GM21423 (cell line): ENCODE data around the gene SRGAP3.
"Not testable (repeated sequence)": the region's sequence is repeated elsewhere in the genome, so short reads cannot be mapped to it uniquely, and the experiment has no call there.

ENCODE experiments used
- ATAC-seq: cut with Tn5 transposase; IDR thresholded peaks from one replicate; pipeline ENCODE4 v1.9.1; 2021; ENCODE audit warnings: mild to moderate bottlenecking, moderate library complexity; ENCODE audit not compliant: unreplicated experiment

Gene SRGAP3

GRCh38 chr3:9098716-9099675 is 150.4 kb downstream of the SRGAP3 start:
- ATAC-seq: no peak

DNA sequence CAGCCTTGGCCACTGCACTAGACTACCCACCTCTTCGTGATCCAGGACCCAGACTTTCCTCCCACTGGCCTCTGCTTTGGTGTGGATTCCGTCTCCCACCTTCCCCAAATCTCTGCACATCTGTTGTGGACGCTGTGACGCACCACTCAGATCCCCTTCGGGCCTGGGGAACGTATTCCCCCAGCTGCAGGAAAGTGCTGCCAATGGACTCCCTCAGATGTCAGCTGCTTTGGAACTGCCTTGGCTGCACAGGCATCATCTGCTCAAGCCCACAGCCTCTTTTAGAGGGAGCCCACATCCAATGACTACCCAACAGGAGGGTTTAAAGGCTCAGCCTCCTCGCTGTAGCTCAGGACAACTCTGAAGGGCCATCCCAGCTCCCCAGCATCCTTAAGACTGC is 152.0 kb downstream of the SRGAP3 start:
- ATAC-seq: no peak

DNA sequence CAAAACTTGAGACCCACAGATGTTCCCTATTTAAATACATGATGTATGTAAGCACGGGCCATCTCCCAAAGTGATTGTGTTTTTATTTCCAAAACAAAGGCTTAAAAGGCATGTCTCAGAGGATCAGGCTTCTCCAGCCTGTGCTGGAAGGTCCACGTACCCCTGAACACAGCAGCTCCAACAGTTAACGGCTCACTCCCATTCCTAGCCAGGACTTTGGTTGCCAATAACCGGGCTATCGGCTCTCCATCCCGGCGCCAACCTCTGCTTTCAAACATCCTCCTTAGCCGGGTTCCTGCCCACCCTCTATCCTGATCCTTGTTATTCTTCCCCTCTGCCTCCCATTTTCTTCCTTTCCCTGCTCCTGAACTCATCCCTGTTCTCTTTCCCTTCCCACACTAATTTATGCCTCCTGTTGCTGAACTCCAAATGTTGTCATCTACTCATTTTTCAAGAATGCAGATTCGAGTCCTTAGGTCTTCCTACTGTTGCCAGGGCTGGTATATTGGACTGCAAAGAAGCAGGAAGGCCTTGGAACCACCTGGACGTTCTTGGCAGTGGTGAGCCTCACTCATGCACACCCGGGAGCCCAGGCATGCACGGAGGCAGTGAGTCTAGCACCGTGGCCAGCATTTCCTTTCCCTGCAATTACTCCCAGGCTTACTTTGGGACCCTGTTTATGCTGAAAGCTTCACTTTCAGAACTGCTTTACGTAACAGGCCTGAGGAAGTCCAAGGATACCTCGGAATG is 157.8 kb downstream of the SRGAP3 start:
- ATAC-seq: no peak

GRCh38 chr3:9088441-9089353 is 160.7 kb downstream of the SRGAP3 start:
- no peak for ATAC-seq

DNA sequence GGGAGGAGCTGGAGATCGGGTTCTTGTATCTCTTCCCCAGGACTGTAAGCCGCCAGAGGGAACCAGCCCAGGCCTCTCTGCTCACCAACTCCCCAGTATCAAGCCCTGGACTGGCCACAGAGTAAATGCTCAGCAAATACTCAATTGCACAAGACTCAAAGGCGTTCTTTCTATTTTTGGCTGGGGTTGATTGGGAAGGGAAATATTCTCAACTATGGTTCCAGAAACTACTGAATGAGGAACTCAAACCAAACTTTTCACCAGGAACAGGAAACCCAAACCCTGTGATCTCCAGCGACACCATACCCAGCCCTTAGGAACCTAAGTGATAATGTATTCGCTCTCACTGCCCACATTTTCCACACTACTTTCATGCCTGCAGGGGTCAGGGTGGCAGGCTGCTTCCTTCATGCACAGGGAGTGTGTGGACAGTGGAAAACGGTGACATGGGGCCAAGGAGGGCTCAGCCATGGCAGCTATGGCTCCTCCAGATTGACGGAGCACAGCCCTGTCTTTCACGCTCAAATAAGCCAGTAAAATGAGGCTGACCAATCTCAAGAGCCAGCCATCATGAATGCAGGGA is 161.5 kb downstream of the SRGAP3 start:
- no peak for ATAC-seq

DNA sequence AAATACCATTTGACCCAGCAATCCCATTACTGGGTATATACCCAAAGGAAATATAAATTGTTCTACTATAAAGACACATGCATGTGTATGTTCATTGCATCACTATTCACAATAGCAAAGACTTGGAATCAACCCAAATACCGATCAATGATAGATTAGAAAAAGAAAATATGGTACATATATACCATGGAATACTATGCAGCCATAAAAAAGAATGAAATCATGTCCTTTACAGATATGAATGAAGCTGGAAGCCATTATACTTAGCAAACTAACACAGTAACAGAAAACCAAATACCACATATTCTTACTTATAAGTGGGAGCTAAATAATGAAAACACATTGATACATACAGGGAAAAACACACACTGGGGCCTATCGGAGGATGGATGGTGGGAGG is 164.0 kb downstream of the SRGAP3 start:
- not testable (repeated sequence) for ATAC-seq

DNA sequence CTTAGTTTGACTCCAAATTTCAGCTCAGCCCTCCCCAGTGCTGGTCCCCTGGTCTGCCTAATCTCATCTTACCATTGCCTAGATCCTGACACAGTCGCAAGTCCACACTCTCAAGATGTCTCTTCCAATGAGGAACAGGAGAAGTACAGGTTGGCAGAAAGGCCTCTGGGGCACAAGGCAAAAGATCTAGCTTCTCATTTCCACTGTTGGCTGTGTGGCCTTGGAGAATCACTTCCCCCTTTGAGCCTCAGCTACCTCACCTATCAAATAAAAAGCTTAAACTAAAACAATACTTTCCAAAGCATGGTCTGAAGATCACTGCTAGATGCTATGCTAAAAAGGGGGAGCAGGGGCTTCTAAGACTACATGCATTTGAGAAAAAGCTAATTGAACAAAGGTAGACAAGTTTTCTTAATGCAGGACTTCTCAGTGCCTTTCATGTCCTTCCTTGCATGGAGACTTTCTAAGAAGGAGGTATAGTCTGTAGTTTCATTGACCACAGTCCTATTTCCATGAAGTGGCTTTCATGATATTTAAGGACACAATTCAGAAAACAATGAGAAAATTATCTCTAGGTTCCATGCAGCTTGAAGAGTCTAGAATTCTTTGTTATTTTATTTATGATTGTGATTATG is 168.1 kb downstream of the SRGAP3 start:
- ATAC-seq: no peak

- ATAC-seq: no peak
Observed at GRCh38 chr3:9080163-9080562, 169.3 kb downstream of the SRGAP3 start.

GRCh38 chr3:9079676-9080075 is 169.8 kb downstream of the SRGAP3 start:
- no peak for ATAC-seq

- ATAC-seq: no peak
Observed at GRCh38 chr3:9078561-9079240, 170.7 kb downstream of the SRGAP3 start.

DNA sequence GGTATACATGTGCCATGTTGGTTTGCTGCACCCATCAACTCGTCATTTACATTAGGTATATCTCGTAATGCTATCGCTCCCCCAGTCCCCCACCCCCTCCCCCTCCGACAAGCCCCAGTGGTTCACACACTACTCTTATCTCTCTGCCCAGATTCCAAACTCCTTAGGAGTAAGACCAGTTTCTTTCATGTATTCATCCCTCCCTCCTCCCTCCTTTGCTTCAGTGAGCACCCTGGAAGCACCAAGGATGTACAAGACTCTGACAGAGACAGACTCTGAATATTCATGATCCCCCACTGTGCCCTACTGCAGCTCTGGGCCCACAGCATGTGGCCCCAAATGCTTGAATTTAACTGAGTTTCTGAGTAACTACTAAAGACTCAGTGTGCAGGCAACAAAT is 172.4 kb downstream of the SRGAP3 start:
- no peak for ATAC-seq

DNA sequence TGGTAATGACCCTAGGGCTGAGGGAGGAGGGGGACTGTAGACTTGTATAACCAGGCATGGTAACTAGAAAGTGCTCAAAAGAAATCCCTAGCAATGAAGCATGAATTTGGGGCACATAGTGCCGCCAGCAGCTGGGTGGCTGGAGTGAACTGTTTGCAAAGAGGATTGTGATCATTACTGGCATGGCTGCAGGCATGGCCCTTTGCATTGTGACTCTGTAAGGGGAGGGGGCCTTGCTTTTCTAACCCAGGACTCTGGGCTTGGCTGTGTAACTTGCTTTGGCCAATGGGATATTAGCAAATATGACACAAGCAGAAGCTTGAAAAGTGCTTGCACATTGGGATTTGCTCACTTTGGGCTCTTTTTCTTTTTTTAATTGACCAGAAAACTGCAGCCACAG is 173.7 kb downstream of the SRGAP3 start:
- no peak for ATAC-seq

DNA sequence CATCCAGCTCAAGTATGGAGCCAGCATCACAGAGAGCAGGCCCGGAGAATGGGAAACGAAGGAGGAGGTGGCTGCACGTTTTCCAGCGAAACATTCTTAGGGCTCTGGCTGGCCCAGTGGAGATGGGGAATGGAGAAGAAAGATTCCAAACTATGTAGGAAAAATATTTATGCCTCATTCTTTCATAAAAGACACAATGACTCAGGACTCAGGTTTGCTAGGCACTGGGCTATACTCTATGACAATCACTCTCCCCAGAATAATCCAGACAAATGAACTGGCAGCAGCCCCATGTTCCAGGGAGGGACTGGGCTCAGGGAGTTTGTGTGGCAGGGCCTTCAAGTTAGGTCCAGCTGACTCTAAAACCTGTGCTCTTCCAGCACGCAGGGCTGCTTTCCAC is 175.4 kb downstream of the SRGAP3 start:
- ATAC-seq: no peak

- no peak for ATAC-seq
Observed at GRCh38 chr3:9072667-9073009, 176.8 kb downstream of the SRGAP3 start.

DNA sequence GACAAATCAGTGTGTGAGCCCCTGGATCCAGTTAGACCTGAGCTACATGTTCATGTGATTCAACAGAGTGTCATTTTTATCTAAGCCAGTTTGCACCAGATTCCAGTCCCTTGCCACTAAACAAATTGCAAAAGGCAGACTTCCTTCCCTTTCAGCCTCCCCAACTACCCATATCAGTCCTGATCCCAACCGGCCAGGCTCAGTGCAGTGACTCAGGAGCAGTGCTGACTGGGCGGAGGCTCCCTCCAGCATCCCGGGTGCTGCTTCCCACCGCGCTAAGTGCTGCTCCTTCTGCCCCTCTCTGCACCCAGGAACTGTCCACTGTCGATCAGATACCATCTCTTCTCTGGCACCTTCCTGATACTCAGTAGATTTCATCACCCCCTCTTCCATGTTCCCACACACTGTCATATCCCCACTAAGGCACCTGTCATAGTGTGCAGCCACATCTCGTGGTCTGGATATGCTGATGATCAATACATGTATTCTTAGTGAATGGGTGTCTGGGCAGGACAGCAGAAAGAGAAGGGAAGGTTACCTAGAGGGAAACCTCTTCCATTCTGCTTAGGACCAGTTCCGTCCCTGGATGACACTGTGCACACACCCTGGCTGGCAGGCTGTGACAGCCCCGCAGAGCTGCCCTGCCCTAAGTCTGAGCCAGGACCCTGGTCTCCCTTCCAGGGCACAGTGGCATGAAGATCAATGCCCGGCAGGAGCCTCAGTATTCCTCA is 177.3 kb downstream of the SRGAP3 start:
- no peak for ATAC-seq

DNA sequence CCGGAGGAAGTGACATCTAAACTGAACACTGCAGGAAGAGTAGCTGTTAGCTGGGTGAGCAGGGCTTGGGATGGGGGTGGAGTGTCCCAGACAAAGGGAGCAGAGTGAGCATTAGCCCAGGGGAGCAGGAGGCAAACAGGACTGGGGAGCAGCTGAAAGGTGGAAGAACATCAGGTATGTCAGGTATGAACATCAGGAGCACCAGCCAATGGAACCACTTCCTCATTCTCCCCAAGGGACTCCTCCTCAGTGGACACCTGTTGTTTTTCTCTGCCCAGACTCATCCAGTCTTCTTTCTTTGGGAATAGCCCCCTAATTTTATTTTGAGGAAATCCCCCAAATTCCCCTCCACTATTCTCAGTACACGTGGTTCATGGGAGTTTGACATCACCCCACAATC is 178.5 kb downstream of the SRGAP3 start:
- ATAC-seq: no peak

GRCh38 chr3:9069971-9070370 is 179.5 kb downstream of the SRGAP3 start:
- ATAC-seq: no peak

DNA sequence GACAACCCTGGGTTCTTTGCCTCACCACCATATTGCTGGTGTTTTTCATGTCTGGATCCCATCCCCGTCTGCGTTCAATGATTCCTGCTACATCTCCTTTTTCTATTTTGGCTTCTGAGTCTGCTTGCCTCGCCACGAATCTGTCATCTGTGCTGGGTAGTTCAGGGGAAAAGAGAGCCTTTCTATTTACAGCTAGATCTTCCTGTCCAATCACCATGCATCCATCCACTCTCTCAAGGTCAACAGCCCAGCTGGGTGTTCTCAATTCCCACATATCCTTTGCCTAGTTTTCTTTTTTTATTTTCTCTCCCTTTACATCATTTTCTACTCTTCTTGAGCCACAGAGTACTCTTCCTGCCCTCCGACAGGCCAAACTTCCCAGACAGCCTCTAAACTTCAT is 181.4 kb downstream of the SRGAP3 start:
- ATAC-seq: no peak

GRCh38 chr3:9067352-9067975 is 182.0 kb downstream of the SRGAP3 start:
- ATAC-seq: peak; percentile 56
